ENCODE results near the gene CNP. TPM values are rescaled to one million over a fixed set of nuclear protein-coding genes. Genes with fewer than 3 reads are reported as not detected.

The CNP gene
- total and polyA plus RNA-seq, 7 donors, result 24.0 to 71.3 (median 52.0) TPM

GRCh38 chr17:41996855-41997164 lies 30.2 kb downstream of the CNP start:
- Histone ChIP-seq H3K4me1 (no peaks in the 10 kb centered on the region), H3K27ac (no peak overlapping the region), H3K36me3 (peaks cover 33 to 99% (median 61%) of the 10 kb centered on the region in 4 donors), H3K27me3 (no peaks in the 10 kb centered on the region), H3K9me3 (no peaks in the 10 kb centered on the region), H3K4me3 (no peak overlapping the region)
- no peak for DNase-seq
- TF ChIP-seq, protein P1, sequence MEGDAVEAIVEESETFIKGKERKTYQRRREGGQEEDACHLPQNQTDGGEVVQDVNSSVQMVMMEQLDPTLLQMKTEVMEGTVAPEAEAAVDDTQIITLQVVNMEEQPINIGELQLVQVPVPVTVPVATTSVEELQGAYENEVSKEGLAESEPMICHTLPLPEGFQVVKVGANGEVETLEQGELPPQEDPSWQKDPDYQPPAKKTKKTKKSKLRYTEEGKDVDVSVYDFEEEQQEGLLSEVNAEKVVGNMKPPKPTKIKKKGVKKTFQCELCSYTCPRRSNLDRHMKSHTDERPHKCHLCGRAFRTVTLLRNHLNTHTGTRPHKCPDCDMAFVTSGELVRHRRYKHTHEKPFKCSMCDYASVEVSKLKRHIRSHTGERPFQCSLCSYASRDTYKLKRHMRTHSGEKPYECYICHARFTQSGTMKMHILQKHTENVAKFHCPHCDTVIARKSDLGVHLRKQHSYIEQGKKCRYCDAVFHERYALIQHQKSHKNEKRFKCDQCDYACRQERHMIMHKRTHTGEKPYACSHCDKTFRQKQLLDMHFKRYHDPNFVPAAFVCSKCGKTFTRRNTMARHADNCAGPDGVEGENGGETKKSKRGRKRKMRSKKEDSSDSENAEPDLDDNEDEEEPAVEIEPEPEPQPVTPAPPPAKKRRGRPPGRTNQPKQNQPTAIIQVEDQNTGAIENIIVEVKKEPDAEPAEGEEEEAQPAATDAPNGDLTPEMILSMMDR (IDR thresholded peaks at IDR 0.05), result no peak
- TF ChIP-seq EP300 (IDR thresholded peaks at IDR 0.05) (no peak), POLR2AphosphoS5 (IDR thresholded peaks at IDR 0.05) (no peak), POLR2A (IDR thresholded peaks at IDR 0.05) (no peak)
- intact Hi-C loops (cut with DNase I), result no loop called here
- WGBS, 2 donors, result 88 to 92% methylated on average over 2 of the region's 2 CpGs

- peaks cover 0 to 6% (median 0%) of the 10 kb centered on the region in 4 donors for H3K4me1 ChIP-seq
- no peak overlapping the region for H3K4me3 ChIP-seq
- intact Hi-C loops (cut with DNase I), result no loop called here
- H3K36me3 ChIP-seq, result peaks cover 33 to 98% (median 55%) of the 10 kb centered on the region in 4 donors
- no peaks in the 10 kb centered on the region for H3K27me3 ChIP-seq
- DNase-seq, result no peak
- H3K27ac ChIP-seq, result no peak overlapping the region
- WGBS, 2 donors, result 34 to 42% methylated on average over 2 of the region's 2 CpGs
- H3K9me3 ChIP-seq, result no peaks in the 10 kb centered on the region
- TF ChIP-seq POLR2AphosphoS5 (IDR thresholded peaks at IDR 0.05), result no peak
- no peak for TF ChIP-seq POLR2A (IDR thresholded peaks at IDR 0.05)
- TF ChIP-seq, protein P1 (IDR thresholded peaks at IDR 0.05), result no peak
- no peak for TF ChIP-seq EP300 (IDR thresholded peaks at IDR 0.05)
These were observed 31.9 kb downstream of the CNP start for GRCh38 chr17:41998497-41998896.

DNA sequence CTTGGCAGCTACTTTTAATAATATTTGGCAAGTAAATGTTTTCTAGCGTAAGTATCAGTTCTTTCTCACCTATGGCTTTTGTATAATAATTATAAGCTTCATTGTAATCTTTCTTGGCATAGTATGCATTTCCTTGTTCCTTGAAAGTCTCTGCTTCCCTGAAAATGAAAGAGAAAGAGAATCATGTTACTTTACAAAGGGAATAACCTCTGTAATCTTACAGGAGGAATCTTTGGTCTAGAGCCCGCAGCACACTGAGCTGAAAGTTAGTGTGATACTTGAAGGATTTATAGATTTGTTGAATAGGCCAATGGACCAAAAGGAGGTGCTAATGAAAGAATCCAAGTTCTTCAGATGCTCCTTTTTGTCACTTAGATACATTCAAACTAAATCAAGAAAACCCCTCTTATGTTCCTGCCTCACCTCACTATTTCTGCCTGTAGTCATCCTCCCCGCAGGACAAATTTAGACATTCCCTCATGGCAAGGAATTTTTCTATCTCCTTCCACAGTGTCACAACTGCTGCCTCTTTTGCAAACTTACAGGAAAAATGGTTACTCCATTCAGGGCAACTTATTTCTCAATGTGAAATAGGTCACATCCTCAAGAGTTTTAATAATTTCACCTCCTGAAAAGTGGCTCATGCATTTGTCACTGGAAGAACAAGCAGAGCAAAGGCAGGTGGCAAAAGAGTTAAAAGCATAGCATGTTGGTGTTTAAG lies 34.0 kb downstream of the CNP start:
- H3K27ac ChIP-seq, result no peak overlapping the region
- TF ChIP-seq POLR2AphosphoS5 (IDR thresholded peaks at IDR 0.05) (no peak), POLR2A (IDR thresholded peaks at IDR 0.05) (no peak), EP300 (IDR thresholded peaks at IDR 0.05) (no peak)
- TF ChIP-seq, protein P1 (IDR thresholded peaks at IDR 0.05), result no peak
- no peak for DNase-seq
- no peak overlapping the region for H3K4me3 ChIP-seq
- H3K4me1 ChIP-seq, result peaks cover 0 to 22% (median 17%) of the 10 kb centered on the region in 4 donors
- H3K9me3 ChIP-seq, result no peaks in the 10 kb centered on the region
- intact Hi-C loops (cut with DNase I), result no loop called here
- H3K27me3 ChIP-seq, result no peaks in the 10 kb centered on the region
- H3K36me3 ChIP-seq, result peaks cover 22 to 78% (median 44%) of the 10 kb centered on the region in 4 donors
- 24 to 69% methylated on average over 3 of the region's 3 CpGs for WGBS, 2 donors

GRCh38 chr17:42001729-42002128 lies 35.1 kb downstream of the CNP start:
- TF ChIP-seq EP300 (IDR thresholded peaks at IDR 0.05) (no peak), POLR2AphosphoS5 (IDR thresholded peaks at IDR 0.05) (no peak), POLR2A (IDR thresholded peaks at IDR 0.05) (no peak)
- TF ChIP-seq, protein P1 (IDR thresholded peaks at IDR 0.05), result no peak
- intact Hi-C loops (cut with DNase I), result no loop called here
- Histone ChIP-seq H3K4me3 (no peak overlapping the region), H3K9me3 (no peaks in the 10 kb centered on the region), H3K27me3 (no peaks in the 10 kb centered on the region), H3K4me1 (peaks cover 0 to 27% (median 25%) of the 10 kb centered on the region in 4 donors), H3K36me3 (peaks cover 16 to 66% (median 33%) of the 10 kb centered on the region in 4 donors), H3K27ac (no peak overlapping the region)
- DNase-seq, result no peak
- 77 to 88% methylated on average over 2 of the region's 2 CpGs for WGBS, 2 donors
